RWPE1 (cell line): Measurements from ENCODE around the gene CLCNKB.
A peak's percentile ranks its signal among the peaks of the same experiment; 100 is the strongest.

ENCODE experiments used
- CTCF ChIA-PET: fragments of 350-600 bp; sonication (Branson Sonifier 250); formaldehyde crosslinking; extraction: SDS; loops from one replicate; lab custom pipeline; 2021; lab: Yijun Ruan, JAX
- POLR2A ChIA-PET: fragments of 400-600 bp; formaldehyde crosslinking; extraction: SDS; loops from one replicate; lab custom pipeline; 2020; ENCODE audit warnings: antibody characterized with exemption; ENCODE audit not compliant: low non-redundant PET; lab: Yijun Ruan, JAX
- DNase-seq: peaks from one replicate; pipeline ENCODE4 v3.0.0; 2012; ENCODE audit warnings: low spot score
- H3K27ac ChIP-seq: fragments of 450-650 bp; 2 replicates; pipeline ENCODE4 v1.5.1; 2017
- CTCF ChIP-seq: fragments of 450-650 bp; conservative IDR thresholded peaks from 2 replicates; pipeline ENCODE4 v1.5.1; 2017; ENCODE audit warnings: low read depth, mild to moderate bottlenecking

CLCNKB gene

GRCh38 chr1:16009678-16010077 is 33.9 kb upstream of the CLCNKB start:
- no peak for DNase-seq
- TF ChIP-seq CTCF, result no peak
- POLR2A ChIA-PET, result no interaction called here
- H3K27ac ChIP-seq, result no peak overlapping the region
- CTCF ChIA-PET, result interaction anchor here (0.7 to 1.5 kb wide), 3 partner anchors 15 to 23 kb away, joined by 3 to 9 read pairs (median 6); no protein-coding TSS in a partner anchor

DNA sequence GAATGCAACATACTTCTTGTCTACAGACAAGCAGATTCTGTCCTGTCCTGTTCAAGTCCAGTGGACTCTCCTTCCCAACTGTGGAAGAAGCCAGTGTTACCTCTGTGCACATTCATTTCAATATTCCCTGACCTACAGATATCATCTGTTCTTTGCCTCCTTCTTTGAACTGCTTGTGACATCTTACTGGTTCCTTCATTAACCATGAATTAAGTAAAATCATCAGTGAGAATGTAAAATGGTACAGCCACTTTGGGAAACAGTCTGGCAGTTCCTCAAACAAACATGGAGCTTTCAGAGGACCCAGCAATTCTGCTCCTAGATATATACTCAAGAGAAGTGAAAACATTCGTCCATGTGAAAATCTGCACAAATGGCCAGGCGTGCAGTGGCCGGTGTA is 32.7 kb upstream of the CLCNKB start:
- ChIA-PET POLR2A (no interaction called here), CTCF (interaction anchor here (0.7 to 1.5 kb wide), 2 partner anchors 20 to 35 kb away, joined by 3 to 6 read pairs; no protein-coding TSS in a partner anchor)
- no peak for DNase-seq
- TF ChIP-seq CTCF, result no peak
- H3K27ac ChIP-seq, result no peak overlapping the region

DNA sequence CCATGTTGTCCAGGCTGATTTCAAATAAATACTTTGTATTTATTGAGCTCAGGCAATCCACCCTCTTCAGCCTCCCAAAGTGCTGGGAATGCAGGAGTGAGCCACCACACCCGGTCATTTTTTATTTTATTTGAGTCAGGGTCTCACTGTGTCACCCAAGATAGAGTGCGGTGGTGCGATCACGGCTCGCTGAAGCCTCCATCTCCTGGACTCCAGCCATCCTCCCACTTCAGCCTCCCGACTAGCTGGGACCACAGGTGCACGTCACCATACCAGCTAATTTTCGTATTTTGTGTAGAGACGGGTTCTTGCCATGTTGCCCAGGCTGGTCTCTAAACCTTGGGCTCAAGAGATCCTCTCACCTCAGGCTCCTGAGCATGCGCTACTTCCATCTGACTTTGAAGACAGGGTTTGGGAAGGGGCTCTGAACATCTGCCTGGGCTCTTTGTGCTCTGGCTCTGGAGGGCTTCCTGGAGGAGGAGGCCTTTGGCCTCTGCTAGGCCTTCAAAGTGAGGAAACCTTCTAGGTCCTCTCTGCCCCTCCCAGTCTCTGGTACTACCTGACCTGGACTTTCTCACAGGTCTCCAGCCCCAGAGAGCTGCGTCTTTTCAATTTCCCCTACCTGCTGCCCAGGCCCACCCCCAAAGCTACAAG is 31.5 kb upstream of the CLCNKB start:
- H3K27ac ChIP-seq, result peak overlapping the region; percentile 70; the same call in 1 of the 2 replicates
- CTCF ChIA-PET, result interaction anchor here (2.2 kb wide), 1 partner anchor 43 kb away, joined by 5 read pairs; no protein-coding TSS in a partner anchor
- no peak for TF ChIP-seq CTCF
- POLR2A ChIA-PET, result no interaction called here
- no peak for DNase-seq

GRCh38 chr1:16012590-16013219 is 30.9 kb upstream of the CLCNKB start:
- DNase-seq, result no peak
- POLR2A ChIA-PET, result no interaction called here

GRCh38 chr1:16013220-16013907 is 30.2 kb upstream of the CLCNKB start:
- peak; percentile 57 for DNase-seq
- no peak for TF ChIP-seq CTCF
- POLR2A ChIA-PET, result no interaction called here
- H3K27ac ChIP-seq, result peak overlapping the region; percentile 70
- CTCF ChIA-PET, result interaction anchor here (0.6 to 2.2 kb wide), 3 partner anchors 15 to 60 kb away, joined by 3 to 5 read pairs (median 3); partner anchors contain the start of gene FAM131C

More at GRCh38 chr1:16012590-16013219, 30.9 kb upstream of the CLCNKB start:
- CTCF ChIA-PET, result interaction anchor here (2.2 kb wide), 1 partner anchor 43 kb away, joined by 5 read pairs; no protein-coding TSS in a partner anchor
- no peak for TF ChIP-seq CTCF
- peak overlapping the region; percentile 70 for H3K27ac ChIP-seq

DNA sequence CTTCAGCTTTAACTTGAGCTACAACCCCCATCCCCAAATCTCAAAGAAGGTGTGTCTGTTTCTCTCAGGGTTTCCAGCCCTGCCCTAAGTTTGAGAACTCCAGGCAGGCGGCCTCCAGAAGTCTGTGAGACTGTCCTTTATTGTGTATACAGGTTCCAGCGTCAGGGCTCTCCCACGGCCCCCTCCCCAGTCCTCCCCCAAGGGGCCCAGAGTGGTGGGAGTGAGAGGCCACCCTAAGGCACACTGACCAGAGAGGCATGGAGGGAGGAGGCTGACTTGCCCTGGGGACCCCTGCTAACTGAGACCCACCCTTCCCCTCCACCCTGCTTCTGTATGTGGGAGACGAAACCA is 29.7 kb upstream of the CLCNKB start:
- POLR2A ChIA-PET, result no interaction called here
- DNase-seq, result no peak
- peak overlapping the region; percentile 70 for H3K27ac ChIP-seq
- no peak for TF ChIP-seq CTCF
- CTCF ChIA-PET, result interaction anchor here (0.6 to 2.2 kb wide), 3 partner anchors 14 to 59 kb away, joined by 3 to 5 read pairs (median 3); partner anchors contain the start of gene FAM131C
